ENCODE measurements around the gene EYS.
A peak's percentile ranks its signal among the peaks of the same experiment; 100 is the strongest.
"Not testable (repeated sequence)": the region's sequence is repeated elsewhere in the genome, so short reads cannot be mapped to it uniquely, and the experiment has no call there.

Gene EYS

DNA sequence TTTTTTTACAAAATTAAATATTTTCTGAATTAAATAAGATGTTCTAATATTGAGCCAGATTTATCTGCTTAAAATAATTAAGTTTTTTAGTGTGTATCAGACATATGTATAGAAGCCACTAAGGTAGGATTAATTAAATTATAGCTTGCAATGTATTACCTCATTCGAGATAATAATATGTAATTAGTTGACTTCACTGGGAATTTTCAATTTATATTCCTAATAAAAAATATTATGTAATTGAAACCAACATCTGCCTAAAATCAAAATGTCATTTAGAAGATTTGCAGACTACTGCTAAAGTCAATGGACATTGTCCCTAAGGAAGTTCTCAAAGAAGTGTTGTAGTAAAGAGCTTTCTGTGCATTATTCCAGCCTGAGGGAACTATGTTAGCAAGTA lies 254.7 kb downstream of the EYS start:
- no peak for DNase-seq (ENCODE audit: low read depth)

DNA sequence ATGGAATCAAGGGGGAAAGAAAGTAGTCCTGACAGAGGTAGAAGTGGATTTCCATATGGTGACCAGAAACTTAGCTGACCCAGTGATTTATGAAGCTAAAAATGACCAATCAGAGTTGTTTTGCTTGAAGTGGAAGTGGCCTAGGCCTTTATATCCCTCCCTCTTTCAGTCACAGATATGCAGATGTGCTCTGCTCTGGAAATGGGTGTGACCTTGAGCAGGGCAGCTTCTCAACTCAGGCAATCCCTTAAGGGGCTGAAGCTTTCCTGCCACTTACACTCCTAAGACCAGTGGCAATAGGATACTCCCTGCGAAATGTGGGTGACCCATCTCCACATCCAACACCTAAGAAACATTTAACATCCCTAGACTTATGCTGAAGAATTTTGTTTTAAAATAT lies 256.6 kb downstream of the EYS start:
- no peak for DNase-seq (ENCODE audit: low read depth)

DNA sequence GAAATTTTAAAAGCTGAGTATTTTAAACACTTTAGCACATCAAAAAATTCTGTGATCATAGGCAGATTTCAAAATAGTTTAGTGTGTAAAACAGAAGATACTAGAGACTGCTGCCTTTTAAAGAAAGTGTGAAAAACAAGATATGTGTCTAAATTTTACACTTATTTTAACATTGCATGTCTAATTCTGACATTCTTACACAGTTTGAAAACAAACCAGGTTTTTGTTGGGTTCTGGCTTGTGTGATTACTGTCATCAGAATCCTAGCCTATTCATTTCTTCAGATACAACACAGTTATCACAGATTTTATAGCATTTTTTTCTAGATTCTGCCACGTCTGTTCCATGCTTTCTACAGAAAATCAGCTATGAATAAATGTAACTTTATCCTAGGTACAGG lies 257.1 kb downstream of the EYS start:
- no peak for DNase-seq (ENCODE audit: low read depth)

DNA sequence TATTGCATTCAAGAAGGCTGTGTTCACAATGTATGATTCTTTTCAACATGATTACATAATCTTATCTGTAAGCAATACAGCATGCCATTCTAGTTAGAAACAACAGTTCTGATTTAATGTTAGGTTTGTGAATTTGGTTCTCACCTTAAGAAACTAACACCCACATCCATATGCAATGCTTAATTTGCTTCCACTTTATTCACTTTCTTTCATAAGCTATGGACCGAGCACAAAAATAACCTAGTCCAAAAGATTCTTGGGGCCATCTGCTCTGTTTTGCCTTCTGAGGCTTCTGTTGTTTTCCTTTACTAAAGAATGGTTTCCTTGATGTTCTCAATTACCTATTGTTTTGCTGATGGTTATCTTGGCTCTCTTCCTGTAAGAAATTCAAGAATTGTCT lies 258.2 kb downstream of the EYS start:
- DNase-seq (ENCODE audit: low read depth) = no peak

DNA sequence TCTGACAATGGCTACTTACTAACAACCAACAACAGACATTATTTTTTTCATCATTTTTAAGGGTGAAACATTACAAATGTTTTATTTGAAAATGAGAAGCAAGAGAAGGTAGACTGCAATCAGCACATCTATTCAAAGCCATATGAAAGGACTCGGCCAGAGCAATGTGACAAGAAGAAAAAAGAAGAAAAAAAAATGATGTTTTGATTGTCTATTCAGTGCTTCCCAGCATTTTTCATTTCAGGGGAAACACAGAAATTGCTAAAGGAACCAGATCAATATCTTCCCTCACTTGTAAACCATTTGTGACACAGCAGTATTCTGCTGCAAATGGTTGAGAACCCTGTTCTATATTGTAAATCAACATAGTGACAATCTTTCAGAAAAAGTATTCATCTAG lies 270.7 kb downstream of the EYS start:
- no peak for DNase-seq (ENCODE audit: low read depth)

DNA sequence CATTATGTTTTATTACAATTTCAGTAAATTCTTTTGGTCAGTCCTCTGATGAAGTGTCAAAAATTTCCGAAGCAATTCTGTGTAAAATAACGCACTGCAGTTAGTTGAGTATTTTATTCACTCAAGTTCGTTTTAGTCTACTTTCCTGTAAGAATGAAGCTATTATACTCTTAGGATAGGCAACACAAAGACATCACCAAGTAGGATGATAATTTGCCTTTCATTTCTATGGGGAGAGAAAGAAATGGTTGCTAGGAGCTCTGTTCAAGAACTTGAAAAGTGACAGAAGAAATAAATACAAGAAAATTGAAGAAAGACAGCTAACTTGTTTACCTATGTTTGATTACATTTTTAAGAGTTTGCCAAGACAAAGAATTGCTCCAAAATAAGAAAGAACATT lies 290.4 kb downstream of the EYS start:
- no peak for DNase-seq (ENCODE audit: low read depth)

DNA sequence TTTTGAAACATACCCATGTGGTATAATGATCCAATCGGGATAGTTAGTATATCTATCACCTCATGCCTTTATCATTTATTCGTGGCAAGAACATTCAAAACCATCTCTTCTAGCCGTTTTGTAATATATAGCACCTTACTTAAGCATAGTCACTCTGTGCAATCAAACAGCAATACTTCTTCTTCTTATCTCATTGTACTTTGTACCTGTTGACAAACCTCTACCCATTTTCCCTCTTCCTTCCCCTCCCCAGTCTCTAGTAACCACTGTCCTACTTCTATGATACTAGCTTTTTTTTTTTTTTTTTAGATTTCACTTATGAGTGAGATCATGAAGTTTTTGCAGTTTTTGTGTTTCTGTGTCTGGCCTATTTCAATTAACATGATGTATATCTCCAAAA lies 296.7 kb downstream of the EYS start:
- no peak for DNase-seq (ENCODE audit: low read depth)

DNA sequence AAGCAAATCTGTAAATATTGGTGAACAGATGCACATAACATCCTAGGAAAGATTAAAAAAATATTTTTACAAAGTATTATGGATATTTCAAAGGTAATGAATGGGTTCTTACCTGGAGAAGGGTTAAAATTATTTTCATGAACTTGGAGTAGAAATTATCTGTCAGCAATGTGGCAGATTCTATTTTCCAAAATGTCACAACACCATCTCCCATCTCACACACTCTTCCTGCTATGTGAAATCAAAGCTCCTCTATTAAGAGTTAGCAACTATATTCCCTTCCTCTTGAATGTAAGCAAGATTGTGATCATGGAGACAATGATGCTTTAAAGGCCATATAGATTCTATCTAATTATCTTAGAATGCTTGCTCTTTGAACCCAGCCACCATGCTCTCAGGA lies 304.5 kb downstream of the EYS start:
- DNase-seq (ENCODE audit: low read depth) = no peak

DNA sequence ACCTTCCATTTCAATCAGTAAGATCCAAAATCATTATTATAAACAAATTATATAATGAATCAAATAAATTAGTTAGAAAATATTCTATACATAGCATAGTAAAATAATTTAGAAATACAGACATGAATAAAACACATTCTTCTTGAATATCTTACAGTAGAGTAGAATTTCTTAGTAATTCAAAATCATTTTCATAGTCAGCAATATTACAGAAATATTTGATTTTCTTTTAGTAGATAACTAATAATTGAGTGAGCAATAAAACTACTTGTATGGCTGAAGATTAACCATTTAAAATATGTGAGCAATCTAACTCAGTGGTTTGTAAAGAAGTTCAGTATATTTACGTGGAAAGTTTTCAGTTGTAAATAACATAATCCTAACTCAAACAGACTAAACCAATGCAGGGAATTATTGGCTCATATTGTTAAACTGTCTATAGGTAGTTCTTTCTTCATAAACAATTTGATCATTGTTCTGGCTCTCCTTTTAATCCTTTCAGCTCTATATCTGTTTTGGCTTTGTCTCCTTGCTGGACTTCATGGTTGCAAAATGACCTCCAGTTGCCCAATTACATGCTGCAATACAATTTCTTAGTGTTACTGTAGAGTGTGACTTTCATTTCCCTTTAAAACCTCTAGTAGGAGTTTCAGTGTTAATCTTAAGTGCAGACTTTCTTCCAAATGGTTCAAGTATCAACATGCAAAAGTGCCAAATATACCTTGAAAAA lies 307.5 kb downstream of the EYS start:
- DNase-seq (ENCODE audit: low read depth) = no peak

DNA sequence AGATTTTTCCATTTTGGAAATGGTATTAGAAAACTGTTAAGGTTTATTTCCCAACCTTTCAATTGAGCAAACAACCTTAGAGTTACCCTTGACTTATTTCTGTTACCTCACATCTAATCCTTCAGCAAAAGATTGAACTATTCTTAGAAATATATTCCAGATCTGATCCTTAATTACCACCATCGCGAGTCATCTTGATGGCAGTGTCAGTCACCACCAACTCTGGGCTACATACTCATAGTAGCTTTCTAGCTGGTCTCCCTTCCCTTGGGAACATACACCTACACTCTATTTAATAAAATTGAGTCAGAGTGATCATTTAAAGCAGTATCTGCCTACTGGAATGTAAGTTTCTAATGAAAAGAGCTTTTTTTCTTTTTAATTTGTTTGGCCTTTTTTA lies 308.2 kb downstream of the EYS start:
- DNase-seq (ENCODE audit: low read depth) = no peak

DNA sequence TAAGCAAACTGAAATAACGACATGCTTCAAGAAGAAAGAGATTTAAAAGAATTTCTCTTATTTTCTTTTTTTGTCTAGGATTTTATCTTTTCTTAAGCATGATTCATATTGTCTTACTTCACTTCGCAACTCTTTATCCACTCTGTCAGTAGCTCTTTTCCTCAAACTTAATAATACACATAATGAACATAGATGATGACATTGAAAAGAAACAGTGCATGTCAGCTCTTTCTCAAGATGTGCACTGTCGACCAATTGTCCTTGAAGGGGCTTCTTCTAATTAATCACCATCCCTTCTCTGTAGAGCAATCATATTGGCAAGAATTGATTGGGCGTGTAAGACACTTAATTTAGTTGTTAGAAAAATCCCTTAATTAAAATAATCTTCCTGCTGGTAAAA lies 356.5 kb downstream of the EYS start:
- DNase-seq (ENCODE audit: low read depth) = no peak

DNA sequence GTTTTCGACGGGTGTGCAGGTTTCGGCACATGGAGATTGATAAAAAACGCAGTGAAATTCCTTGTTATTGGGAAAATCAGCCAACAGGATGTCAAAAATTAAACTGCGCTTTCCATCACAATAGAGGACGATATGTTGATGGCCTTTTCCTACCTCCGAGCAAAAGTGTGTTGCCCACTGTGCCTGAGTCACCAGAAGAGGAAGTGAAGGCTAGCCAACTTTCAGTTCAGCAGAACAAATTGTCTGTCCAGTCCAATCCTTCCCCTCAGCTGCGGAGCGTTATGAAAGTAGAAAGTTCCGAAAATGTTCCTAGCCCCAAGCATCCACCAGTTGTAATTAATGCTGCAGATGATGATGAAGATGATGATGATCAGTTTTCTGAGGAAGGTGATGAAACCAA lies 404.4 kb downstream of the EYS start:
- DNase-seq (ENCODE audit: low read depth) = not testable (repeated sequence)

DNA sequence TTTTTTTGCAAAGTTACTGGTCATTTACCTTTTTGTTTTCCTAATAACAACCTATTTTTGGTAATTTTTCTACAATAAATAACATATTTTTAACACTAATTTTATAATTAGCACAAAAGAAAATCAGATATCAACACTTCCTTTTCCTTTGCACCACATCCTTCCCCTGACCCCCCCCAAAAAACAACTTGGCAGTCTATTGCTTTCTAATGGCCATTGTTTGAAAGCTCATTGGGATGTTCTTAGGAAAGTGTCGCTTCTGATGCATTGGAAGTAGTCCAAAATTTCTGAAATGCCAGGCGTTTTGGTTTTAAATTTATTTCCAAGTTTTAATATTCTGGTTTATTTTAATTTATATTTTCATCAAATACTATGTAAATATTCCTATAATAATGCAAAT lies 407.8 kb downstream of the EYS start:
- no peak for DNase-seq (ENCODE audit: low read depth)

DNA sequence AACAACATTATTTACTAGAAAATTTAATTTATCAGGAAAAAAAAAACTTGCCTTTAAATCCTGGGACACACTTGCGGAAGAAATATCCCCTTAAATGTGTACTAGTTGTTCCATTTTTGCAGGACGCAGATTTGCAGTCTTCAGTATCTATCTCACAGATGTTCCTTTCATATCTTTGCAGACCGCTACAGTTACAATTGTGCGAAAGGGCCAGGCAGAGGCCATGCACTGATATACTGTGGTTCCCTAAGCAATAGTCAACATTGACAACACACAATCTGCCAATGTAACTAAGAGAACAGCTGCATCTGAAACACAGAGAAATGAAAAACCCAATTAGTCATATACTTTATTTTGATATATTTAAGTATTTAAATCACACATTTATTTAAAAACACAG lies 411.2 kb downstream of the EYS start:
- DNase-seq (ENCODE audit: low read depth) = no peak

DNA sequence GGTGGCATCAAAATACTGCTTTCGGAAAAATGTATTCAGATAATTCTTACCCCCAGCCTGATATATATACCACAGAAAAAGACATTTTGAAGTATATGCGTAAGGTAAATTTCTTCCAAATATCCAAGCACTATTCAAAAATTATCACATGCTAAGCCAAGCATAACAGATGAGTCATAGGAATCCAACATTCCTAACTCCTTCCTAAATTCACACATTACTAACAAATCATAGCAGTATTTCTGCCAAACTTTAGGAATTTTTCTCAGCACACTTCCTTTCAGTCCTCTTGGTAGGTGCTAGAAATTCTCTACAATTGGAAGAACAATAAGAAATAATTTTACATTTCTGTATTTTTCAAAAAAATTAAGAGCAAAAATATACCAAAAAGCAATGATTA lies 417.5 kb downstream of the EYS start:
- peak; percentile 68 for DNase-seq (ENCODE audit: low read depth)

DNA sequence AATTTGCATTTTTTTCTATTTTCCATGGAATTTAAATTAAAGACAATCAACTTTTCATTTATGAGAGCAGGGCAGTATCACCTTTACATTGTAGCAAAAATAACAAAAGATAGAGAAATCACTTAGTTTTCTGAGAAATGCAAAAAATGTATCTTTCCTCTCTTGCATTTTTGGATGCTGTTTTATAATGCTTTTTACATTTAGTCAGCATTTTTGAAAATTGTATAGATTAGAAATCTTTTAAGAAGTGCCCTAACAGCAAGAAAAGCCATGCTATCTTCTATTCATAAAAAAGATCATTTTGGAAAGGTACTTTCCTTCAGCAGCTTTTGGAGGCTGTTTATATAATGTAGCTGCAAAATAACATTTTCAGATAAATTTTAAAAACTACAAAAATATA lies 421.8 kb downstream of the EYS start:
- DNase-seq (ENCODE audit: low read depth) = no peak

DNA sequence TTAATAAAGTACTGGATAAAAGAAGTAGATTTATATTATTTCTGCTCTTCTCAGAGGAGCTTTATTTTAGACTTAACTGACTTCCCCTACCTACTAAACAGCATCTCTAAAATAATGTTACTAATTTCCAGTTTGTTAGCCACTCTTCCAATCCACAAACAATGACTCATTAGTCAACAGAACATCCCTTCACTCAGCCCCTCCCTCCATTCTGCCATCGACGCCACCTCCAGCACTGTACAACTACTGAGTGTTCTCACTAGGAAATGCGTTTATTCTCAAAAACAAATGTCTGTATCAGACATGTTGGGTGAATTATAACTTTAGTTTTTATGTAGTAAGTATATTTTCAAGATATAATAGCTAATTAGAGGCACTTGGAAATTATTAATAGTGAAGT lies 427.0 kb downstream of the EYS start:
- DNase-seq (ENCODE audit: low read depth) = no peak

DNA sequence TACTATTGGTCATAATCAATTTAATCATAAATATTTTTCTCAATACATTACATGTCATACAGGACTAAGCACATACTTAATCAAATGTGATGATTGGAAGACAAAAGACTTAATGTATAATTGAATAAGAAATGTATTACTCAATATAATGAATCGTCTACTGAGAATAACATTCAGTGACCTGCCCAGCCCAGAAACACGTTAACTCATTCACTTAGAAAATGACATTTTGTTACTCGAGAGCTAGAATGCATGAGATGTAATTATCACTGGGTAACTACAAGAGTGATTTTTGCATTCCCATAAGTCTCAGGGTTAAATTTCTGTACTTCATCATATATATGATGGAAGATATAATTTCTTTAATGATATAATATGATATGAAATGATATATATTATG lies 444.8 kb downstream of the EYS start:
- no peak for DNase-seq (ENCODE audit: low read depth)

DNA sequence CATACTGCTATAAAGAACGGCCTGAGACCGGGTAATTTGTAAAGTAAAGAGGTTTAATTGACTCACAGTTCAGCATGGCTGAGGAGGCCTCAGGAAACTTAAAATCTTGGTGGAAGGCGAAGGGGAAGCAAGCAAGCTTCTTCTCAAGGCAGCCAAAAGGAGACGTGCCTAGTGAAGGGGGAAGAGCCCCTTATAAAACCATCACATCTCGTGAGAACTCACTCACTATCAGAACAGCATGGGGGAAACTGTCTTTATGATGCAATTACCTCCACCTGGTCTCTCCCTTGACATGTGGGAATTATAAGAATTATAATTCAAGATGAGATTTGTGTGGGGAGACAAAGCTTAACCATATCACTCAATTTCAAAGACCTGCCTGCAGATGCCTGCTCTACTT lies 447.0 kb downstream of the EYS start:
- DNase-seq (ENCODE audit: low read depth) = no peak

DNA sequence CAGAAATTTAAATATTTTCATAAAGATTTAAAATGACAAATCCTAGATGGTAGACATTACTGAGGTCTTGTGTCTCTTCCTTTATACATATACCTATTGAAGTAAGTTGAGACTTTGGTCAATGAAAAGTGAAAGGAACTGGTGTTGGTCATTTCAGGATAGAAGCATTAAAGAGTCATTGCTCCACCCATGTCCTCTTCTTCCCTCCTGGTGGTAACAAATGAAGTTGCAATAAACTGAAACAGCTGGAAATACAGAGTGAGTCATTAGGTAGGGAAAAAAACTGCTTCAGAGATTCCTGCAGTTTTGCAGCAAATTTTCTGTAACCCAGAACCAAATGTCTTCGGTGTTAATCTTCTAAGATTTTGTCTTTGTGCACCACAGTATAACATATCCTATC lies 448.0 kb downstream of the EYS start:
- peak; percentile 9 for DNase-seq (ENCODE audit: low read depth)

DNA sequence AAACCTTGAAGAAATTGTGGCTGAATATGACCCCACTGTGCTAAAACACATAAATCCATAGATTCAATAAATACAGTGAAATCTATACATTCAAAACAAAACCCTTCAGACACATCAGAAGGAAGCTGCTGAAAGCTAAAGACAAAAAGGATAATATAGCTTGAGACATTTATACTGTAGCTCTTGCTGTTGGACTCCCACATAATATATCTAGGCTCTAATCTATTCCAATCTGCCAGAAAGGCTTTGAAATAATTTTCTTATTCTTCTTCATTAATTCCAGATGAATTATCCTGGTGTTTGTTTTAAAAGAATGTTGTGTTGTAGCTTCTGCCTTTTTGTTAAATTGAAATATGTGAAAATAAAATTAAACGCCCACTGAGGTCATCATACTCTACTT lies 454.0 kb downstream of the EYS start:
- no peak for DNase-seq (ENCODE audit: low read depth)

DNA sequence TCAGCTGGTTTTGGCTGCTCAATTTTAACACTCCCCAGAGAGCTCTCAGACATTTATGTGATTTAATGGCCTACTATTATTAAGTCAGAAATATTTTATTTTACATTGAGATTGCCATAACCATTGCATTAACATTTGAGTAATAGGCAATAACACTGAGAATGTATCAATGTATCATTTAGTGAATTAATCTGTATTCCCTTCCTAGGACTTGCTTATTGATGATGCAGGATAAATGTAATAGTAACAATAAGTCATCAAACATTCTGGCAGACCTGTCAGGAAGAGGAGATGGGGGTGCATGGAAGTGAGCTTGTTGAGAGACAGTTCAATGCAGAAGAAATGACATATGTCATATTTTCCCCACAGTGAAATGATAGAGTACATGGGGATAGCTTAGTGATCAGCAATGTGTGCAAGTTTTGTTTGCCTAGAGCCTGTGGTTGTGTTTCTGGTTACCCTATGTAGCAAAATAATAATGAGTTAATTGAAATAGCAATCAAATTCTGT lies 458.9 kb downstream of the EYS start:
- no peak for DNase-seq (ENCODE audit: low read depth)

DNA sequence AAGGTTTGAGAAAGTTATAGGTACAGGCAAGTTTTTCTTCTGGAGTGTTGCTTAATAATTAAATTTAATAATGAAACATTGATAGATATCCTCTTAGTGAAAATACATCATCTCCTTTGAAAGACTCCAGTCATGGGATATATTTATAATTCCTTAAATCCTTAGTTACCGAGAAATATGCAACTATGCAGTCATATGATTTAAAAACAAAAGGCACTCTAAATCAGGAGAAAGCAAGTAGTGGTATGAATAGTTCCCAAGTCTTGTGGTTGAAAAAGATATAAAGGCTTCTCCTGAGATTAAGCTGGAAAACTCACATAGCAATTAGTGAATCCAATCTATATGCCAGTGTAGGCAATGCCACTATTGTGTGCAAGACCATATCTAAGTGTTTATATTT lies 475.4 kb downstream of the EYS start:
- DNase-seq (ENCODE audit: low read depth) = no peak

DNA sequence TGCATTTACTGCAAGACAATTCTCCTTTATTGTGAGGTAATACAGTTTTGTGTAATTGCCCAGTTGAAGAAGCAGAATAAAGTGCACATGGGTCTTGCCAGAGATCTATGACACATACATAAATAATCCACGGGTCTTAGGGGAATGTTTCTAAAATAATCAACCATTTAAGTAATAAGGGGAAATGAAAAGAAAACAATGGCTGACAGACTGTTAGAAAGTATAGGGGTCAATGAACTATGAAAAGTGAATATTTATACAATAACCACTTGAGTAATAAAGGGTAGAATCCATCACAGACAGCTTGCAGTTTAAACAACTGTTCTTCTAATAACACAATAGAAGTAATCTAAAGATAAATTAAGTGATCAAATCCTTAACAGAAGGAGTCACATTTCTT lies 477.2 kb downstream of the EYS start:
- DNase-seq (ENCODE audit: low read depth) = peak; percentile 1

DNA sequence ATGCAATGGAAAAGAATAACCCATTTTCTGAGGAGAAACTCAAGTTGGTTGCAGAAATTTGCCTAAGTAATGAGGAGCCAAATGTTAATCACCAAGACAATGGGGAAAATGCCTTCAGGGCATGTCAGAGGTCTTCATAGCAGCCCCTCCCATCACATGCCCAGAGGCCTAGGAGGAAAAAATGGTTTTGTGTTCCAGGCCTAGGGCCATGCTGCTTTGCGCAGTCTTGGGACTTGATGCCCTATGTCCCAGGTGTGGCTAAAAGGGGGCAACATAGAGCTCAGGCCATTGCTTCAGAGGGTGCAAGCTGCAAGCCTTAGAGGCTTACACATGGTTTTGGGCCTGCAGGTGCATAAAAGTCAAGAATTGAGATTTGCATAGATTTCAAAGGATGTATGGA lies 485.9 kb downstream of the EYS start:
- DNase-seq (ENCODE audit: low read depth) = no peak

All from HS-27A (cell line).